ENCODE data around the gene COL23A1. TPM values are rescaled to one million over a fixed set of nuclear protein-coding genes. Genes with fewer than 3 reads are reported as not detected.

The COL23A1 gene
- polyA plus RNA-seq, 1 donor (not counting 4 experiments of a cell fraction or from before 2014, with no cell fraction given) = not detected

DNA sequence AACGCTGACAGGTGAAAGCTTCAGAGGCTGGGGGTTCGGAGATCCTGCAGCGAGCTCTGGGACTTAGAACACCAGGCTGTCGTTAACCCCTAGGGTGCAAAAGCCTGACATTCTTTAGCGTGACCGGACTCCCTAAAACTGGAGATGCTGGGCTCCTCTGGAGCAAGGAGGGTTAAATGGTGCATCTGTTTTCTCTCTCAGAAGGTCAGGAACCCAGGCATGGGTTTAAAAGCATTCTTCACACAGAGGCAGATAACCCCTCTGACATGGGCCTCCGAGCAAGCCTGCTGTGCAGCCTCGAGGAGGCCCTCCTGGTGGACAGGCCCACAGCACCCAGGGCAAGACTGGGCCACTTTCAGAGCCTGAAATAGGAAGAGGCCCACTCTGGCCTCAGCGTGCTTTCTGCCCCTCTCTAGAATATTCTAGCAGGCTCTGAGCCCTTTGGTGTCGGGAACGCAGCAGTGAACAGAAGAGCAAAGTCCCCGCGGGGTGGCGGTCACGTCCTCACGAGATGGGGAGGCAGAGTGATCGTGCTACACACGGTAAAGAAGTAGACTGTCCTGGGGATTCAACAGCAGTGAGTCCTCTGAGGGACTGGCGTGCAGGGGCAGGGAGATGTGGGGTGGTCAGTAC is 124.8 kb downstream of the COL23A1 start:
- Histone ChIP-seq H3K9ac (ENCODE audit: control insufficient read depth, extremely low read depth, insufficient read depth, low read length) (no peak overlapping the region), H3K9me3 (ENCODE audit: control insufficient read depth, low read depth, low read length) (no peaks in the 10 kb centered on the region), H4K20me1 (ENCODE audit: control insufficient read depth, extremely low read depth, insufficient read depth, low read length) (no peaks in the 10 kb centered on the region), H2AFZ (ENCODE audit: control insufficient read depth, low read length) (no peak overlapping the region), H3K79me2 (ENCODE audit: control insufficient read depth, insufficient read depth, low read length) (no peaks in the 10 kb centered on the region), H3K4me2 (ENCODE audit: control insufficient read depth, extremely low read depth, insufficient read depth, low read depth, low read length) (no peak overlapping the region), H3K4me1 (ENCODE audit: control insufficient read depth, extremely low read depth, insufficient read depth, low read length) (no peaks in the 10 kb centered on the region), H3K4me3 (ENCODE audit: control insufficient read depth in 2 of 3, extremely low read depth in 1 of 3, insufficient read depth in 2 of 3, low read depth in 1 of 3, low read length in 3 of 3) (no peak overlapping the region), H3K9me1 (ENCODE audit: control insufficient read depth, extremely low read depth, insufficient read depth, low read length) (no peaks in the 10 kb centered on the region), H3K36me3 (ENCODE audit: control insufficient read depth in 2 of 2, extremely low read depth in 1 of 2, insufficient read depth in 2 of 2, low read length in 2 of 2) (no peaks in the 10 kb centered on the region), H3K27me3 (ENCODE audit: control insufficient read depth, extremely low read depth, insufficient read depth, low read length) (no peaks in the 10 kb centered on the region), H3K27ac (ENCODE audit: control insufficient read depth, insufficient read depth, low read length) (no peak overlapping the region)
- FAIRE-seq (no peak), DNase-seq (ENCODE audit: low read depth, low spot score) (no peak)
- dilution Hi-C loops (cut with MboI; ENCODE audit: extremely low pct_ligation_motif_present, low sequenced_read_pairs) = no loop called here
- TF ChIP-seq EZH2 (IDR thresholded peaks at IDR 0.05; ENCODE audit: low read length) (no peak), CTCF (optimal IDR thresholded peaks at IDR 0.05 in 1 of 3, IDR thresholded peaks at IDR 0.05 in 1 of 3, conservative IDR thresholded peaks at IDR 0.05 in 1 of 3; ENCODE audit: extremely low read depth in 1 of 3, insufficient read depth in 2 of 3, low read length in 3 of 3) (no peak)

GRCh38 chr5:178464431-178465048 is 125.7 kb downstream of the COL23A1 start:
- DNase-seq (ENCODE audit: low read depth, low spot score) (no peak), FAIRE-seq (no peak)
- Histone ChIP-seq H3K4me3 (ENCODE audit: control insufficient read depth in 2 of 3, extremely low read depth in 1 of 3, insufficient read depth in 2 of 3, low read depth in 1 of 3, low read length in 3 of 3) (no peak overlapping the region), H3K4me1 (ENCODE audit: control insufficient read depth, extremely low read depth, insufficient read depth, low read length) (no peaks in the 10 kb centered on the region), H3K4me2 (ENCODE audit: control insufficient read depth, extremely low read depth, insufficient read depth, low read depth, low read length) (no peak overlapping the region), H3K9me3 (ENCODE audit: control insufficient read depth, low read depth, low read length) (no peaks in the 10 kb centered on the region), H3K36me3 (ENCODE audit: control insufficient read depth in 2 of 2, extremely low read depth in 1 of 2, insufficient read depth in 2 of 2, low read length in 2 of 2) (no peaks in the 10 kb centered on the region), H4K20me1 (ENCODE audit: control insufficient read depth, extremely low read depth, insufficient read depth, low read length) (no peaks in the 10 kb centered on the region), H3K9me1 (ENCODE audit: control insufficient read depth, extremely low read depth, insufficient read depth, low read length) (no peaks in the 10 kb centered on the region), H2AFZ (ENCODE audit: control insufficient read depth, low read length) (no peak overlapping the region), H3K9ac (ENCODE audit: control insufficient read depth, extremely low read depth, insufficient read depth, low read length) (no peak overlapping the region), H3K79me2 (ENCODE audit: control insufficient read depth, insufficient read depth, low read length) (no peaks in the 10 kb centered on the region), H3K27me3 (ENCODE audit: control insufficient read depth, extremely low read depth, insufficient read depth, low read length) (no peaks in the 10 kb centered on the region), H3K27ac (ENCODE audit: control insufficient read depth, insufficient read depth, low read length) (no peak overlapping the region)
- no peak for TF ChIP-seq EZH2 (IDR thresholded peaks at IDR 0.05; ENCODE audit: low read length)
- no peak for TF ChIP-seq CTCF (optimal IDR thresholded peaks at IDR 0.05 in 1 of 3, IDR thresholded peaks at IDR 0.05 in 1 of 3, conservative IDR thresholded peaks at IDR 0.05 in 1 of 3; ENCODE audit: extremely low read depth in 1 of 3, insufficient read depth in 2 of 3, low read length in 3 of 3)
- dilution Hi-C loops (cut with MboI; ENCODE audit: extremely low pct_ligation_motif_present, low sequenced_read_pairs) = no loop called here
